Skin of body (tissue), 2 donors: ENCODE results near the gene PLCB2. TPM values are rescaled to one million over a fixed set of nuclear protein-coding genes. Genes with fewer than 3 reads are reported as not detected.

Experiments
- DNase-seq: peaks from one replicate; lab custom pipeline; 2025; lab: John Stamatoyannopoulos, UW
- total RNA-seq: library from RNA; depleted of rRNA; stranded (reverse); fragments of >200 nt; gene quantifications from one replicate; pipeline ENCODE4 v1.2.3, GENCODE V29; 2014

Gene PLCB2
- total RNA-seq, 1 donor from 2014 or later, result 5.2 TPM

DNA sequence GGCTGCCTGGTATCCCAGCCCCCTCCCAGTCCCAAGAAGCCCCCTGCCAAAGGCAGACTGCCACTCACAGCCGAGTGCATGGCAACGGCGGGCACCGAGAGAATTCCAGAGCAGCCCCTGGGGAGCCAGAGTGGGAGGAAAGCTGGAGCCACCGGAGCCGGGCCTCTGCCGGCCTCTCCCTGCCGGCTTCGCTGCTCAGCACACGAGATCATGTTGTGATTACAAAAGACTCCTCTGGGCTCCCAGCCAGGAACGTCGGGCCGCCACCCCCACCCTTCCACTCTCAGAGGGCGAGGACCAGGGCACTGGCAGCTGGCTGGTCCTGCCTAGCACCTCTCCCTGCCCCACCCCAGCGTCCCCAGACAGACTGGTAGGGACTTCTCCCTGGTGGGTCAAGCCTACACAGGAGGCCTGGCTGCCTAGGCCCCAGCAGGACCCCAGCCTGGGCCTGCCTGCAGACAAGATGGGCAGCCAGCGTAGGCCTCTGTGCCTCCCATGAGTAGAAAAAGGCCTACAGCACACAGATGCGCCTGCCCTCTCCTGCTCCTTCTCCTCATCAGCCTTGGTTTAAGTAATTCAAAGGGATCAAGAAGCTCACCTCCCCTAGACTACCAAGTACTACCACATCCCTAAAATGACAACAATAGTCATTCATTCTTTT, 33.1 kb upstream of the PLCB2 start, which contains the start of gene CCDC9B:
TSS of gene CCDC9B (minus strand) at position 200 of the 661 bp plus-strand sequence. CDS start at position 80, 120 bp downstream.
- peak; percentile 50 for DNase-seq

DNA sequence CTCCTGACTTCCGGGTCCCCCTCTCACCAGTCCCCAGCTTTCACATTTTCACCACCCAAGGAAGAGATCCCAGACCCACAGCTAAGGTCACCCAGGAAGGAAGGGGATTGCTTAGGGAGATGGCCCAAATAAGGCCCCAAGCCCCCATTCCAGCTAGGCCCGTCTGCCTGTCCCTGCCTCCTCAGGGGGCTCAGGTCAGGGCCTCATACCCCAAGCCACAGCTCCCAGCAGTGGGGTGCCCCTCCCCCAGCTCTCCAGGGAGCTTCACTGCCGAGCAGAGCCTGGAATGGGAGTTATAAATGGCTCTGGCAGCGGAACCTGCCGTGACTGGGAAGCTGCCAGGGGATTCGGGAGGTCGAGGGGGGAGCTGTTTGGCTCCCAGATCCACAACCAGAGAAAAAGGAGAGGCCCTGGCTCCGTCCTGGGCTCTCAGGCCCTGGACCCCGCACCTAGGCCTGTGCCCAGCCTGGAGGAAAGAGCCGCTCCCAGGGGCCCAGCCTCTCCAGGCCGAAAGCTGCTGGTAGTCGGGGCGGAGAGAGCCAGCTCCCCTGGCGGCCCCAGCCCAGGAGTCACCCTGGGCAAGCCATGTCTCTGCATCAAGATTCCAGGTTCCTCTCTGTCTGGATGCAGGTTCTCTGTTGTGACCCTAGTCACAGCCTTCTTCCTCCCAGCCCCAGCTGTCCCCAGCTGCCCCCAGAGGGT, 32.5 kb upstream of the PLCB2 start:
- DNase-seq, result peak; percentile 25

DNA sequence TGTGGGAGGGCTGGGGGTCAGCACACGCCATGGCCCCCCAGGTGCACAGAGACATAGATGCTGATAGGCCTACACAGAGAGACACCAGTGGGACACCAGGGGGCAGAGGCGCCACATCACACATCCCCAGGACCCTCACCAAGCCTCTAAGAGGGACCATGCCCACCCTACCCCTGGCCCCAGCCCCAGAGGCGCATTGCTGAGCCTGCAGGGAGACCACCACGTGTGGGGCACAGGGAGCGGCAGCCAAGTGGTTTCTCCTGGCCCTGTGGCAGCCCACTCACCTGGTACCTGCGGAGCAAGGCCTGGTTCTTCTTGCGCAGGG, 31.8 kb upstream of the PLCB2 start:
- no peak for DNase-seq

DNA sequence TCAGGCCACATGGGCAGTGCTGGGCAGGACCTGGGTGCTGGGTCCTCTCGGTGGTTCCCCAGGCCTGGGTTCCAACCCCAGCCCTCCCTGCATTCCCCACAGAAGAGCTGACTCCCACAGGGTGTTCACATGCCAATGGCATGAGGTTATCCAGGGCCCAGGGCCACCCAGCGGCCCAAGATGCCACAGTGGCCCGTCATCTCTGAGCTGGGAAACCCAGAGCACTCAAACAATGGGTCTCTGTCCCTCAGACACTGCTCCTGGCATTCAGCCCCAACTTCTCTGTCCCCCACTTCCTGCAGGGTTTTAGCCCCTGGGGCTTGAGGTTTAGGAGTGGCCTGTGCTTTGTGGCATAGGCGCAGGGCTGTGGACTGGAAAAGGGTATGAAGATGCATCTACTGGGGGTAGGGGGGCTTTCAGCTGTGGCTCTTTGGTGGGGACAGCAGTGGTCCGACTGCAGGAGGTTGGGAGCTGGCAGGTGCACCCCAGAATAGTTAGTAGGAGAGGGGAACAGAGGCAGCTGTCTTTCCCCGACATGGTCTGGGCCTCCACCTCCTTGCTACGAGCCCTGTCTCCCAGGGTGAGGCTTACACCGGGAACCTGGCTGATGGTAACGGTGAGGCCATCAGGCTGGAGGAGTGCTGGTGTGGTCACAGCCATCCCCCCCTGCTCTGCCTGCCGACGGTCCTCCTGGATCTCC, 31.3 kb upstream of the PLCB2 start:
- DNase-seq, result peak; percentile 11

DNA sequence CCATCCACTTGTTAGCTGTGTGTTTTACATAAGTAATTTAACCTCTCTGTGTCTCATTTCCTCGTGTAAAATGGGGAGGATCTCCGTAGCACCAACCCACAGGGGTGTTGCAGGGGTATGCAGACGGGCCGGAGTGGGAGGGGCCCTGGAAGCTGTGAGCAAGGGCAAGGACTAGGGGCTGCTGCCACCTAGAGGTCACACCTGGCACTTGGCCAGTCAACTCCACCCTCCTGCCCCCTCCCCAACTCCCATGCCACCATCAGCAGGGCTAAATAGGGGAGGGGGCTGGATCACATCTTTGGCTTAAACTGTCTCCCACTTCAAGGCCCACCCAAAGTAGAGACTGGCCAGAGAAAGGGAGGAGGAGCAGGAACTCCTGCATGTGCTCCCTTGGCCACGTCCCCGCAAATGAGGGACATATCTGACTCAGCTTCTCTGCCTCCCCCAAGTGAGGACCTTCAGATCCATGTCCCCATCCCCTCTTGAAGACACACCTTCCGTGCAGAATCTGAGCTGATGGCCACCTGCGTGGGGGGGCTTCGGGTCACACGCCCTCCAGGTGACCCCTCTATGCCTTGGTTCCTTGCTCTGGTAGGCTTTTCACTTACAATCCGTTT, 30.4 kb upstream of the PLCB2 start:
- DNase-seq, result peak; percentile 12

GRCh38 chr15:40337597-40337996, 29.9 kb upstream of the PLCB2 start:
- DNase-seq, result no peak

- no peak for DNase-seq
Observed at GRCh38 chr15:40336744-40337122, 29.0 kb upstream of the PLCB2 start.

GRCh38 chr15:40335938-40336743, 28.4 kb upstream of the PLCB2 start:
- DNase-seq, result no peak

GRCh38 chr15:40334941-40335795, 27.4 kb upstream of the PLCB2 start:
- DNase-seq, result no peak

GRCh38 chr15:40334541-40334940, 26.8 kb upstream of the PLCB2 start:
- DNase-seq, result no peak

GRCh38 chr15:40333922-40334492, 26.3 kb upstream of the PLCB2 start:
- DNase-seq, result peak; percentile 54

GRCh38 chr15:40332113-40332781, 24.5 kb upstream of the PLCB2 start:
- DNase-seq, result no peak

DNA sequence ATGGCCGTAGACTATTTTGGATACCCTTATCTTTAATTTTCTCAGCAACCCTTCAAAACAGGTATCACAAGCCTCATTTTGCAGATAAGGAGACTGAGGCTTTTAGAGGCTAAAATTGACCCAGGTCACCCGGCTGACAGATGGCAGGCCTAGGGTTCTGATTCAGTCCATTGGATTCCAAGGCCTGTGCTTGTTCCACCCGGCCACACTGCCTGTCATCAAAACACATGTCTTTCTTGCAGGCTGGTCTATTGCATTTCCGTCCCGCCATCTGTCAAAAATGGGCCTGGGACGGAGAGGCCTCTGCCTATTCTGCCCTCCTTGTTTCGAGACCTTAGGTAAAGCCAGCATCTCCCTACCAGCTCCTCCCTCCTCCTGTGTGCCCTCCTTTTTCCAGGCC, 23.9 kb upstream of the PLCB2 start:
- DNase-seq, result no peak

- no peak for DNase-seq
Observed at GRCh38 chr15:40331026-40331425, 23.3 kb upstream of the PLCB2 start.

DNA sequence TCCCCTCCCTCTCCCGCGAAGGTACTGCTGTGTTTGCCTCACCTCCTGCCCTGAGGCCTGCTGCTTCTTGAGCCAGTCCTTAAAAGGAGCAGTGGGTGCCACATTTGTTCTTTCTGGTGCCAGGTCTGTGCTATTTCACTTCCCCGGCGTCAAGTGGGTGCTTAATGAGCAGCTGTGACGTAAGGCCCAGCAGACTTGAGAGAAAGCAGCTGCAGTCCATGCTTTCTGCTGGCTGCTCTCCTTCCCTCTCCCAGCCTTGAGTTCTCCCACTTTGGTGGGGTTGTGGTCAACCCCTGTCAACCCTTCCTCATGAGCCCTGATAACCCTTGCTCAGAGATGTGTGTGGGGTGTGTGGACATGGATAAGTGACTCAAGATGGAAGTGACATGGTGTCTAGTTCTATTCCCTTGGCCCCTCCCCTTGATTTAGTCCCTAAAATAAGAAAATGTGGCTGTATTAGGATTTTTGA, 22.7 kb upstream of the PLCB2 start:
- no peak for DNase-seq

DNA sequence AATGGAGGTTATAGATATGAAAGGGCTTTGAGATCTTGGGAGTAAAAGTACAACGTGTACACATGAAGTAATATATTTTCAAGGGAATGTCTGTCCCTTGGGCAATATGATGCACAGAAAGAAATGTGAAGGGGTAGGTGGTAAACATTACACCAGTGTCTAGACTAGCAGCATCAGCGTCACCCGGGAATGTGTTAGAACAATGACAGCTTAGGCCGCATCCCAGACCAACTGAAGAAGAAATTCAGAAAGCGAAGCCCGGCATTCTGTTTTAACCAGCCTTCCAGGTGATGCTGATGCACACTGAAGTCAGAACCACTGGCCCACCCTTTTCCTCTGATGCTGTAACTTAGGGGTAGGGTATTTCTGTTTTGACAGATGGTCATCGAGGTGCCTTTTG, 22.1 kb upstream of the PLCB2 start:
- no peak for DNase-seq

DNA sequence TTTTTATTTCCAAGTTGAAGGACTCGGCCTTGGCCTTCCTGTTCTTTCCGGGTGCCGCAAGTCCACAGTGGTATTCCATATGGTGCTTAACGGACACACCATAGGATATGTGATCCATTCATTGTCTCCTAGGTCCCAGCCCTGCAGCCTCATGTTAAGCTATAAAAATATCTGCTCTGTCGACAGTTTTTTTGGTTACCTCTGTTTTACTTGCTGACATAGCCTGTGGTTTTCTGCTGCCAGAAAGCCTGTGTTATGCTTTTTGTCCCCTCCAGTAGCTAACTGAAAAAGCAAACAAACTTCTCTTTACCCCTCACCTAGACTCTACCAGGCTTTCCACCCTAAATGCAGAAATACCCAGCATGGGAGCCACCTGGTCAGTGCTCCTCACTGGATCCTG, 21.0 kb upstream of the PLCB2 start:
- no peak for DNase-seq

DNA sequence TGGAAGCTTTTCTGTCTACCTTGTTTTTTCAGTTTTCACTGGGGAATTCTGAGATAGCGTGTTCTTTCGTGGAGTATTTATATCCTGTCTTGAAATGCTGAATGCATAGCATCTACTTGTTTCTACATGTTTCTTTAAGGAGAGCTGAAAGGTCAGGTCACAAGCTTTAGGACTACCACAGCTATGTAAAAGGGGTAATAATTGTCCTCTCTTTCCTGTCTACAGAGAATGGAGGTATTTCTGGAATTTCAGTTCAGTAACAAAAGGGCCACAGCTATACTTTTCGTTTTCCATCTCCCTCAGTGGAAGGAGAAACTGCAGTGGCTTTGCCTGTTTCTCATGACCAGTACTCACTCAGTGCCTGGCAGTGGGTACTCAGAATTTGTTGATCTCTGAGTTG, 20.4 kb upstream of the PLCB2 start:
- DNase-seq, result no peak

GRCh38 chr15:40327457-40327856, 19.7 kb upstream of the PLCB2 start:
- no peak for DNase-seq
